GM21447 (cell line): ENCODE measurements around the gene SPDYE3.
"Not testable (repeated sequence)": the region's sequence is repeated elsewhere in the genome, so short reads cannot be mapped to it uniquely, and the experiment has no call there.

Experiments used
- ATAC-seq: cut with Tn5 transposase; IDR thresholded peaks from one replicate; pipeline ENCODE4 v1.9.1; 2021; ENCODE audit not compliant: unreplicated experiment

The SPDYE3 gene

DNA sequence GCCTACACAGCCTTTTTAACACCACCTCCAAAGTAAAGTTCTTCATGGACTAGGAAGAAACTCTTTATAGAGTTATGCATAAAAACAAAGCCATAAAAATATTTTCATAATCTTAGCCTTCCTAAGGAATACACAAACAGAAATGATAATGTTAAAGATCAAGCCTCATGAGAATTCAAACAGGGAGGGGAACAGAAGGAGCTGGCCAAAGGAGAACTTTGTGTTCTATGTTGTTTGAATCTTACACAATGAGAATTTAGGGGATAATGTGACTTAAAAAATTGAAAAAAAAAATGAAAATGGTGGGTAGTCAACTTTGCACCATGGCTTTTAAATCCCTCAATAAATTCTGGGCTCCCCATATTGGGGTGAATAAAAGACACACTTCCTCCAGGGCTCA, 41.3 kb downstream of the SPDYE3 start:
- no peak for ATAC-seq

GRCh38 chr7:100349757-100350156, 42.3 kb downstream of the SPDYE3 start:
- no peak for ATAC-seq

- ATAC-seq = no peak
These were observed 44.2 kb downstream of the SPDYE3 start for GRCh38 chr7:100351657-100352058.

GRCh38 chr7:100352230-100352781, 44.8 kb downstream of the SPDYE3 start:
- ATAC-seq = not testable (repeated sequence)

DNA sequence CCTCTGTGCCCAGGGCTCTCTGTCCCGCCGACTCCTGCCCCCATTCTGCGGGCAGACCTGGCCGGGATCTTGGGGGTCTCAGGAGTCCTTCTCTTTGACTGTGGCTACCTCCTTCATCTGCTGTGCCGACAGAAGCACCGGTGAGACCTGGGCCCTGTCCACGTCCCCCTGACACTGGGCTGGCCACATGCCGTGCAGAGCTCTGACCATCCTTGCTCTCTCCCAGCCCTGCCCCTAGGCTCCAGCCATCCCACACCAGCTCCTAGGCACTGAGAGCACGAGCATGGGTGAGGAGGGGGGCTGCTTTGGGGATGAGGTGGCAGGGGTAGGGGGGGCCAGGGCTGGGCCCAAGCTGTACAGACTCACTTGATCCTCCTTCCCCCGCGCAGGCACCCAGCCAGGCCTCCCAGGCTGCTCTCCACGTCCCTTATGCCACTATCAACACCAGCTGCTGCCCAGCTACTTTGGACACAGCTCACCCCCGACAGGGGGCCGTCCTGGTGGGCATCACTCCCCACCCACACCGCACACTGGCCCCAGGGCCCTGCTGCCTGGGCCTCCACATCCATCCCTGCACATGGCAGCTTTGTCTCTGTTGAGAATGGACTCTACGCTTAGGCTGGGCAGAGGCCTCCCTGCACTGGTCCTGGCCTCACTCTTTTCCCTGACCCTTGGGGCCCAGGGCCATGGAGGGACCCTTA, 45.6 kb downstream of the SPDYE3 start:
- no peak for ATAC-seq

- no peak for ATAC-seq
These were observed 46.3 kb downstream of the SPDYE3 start for GRCh38 chr7:100353685-100354330.

DNA sequence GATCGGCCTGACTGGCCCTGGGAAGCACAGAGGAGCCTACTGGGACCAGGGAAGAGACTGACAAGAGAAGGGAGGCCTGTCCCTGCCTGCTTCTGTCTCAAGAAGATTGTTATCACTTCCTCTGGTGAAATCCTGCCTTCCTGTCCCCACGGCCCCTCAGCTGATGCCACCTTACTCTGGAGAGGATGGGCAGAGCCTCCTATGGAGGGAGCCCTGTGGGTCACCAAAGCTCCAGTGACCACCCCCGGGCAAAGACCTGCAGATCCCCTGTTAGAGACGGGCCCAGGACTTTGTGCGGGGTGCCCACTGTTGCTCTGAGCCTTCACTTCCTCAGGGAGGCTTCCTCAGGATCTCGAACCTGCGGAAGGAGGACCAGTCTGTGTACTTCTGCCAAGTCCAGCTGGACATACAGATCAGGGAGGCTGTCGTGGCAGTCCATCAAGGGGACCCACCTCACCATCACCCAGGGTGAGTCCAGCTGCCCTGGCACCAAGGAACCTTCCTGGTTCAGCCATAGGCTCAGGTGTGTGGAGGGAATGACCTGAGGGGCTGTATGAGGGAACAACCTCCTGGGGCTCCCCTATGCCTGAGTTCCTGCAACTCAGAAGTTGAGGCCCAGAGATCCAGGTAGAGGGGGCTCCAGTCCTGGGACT, 49.0 kb downstream of the SPDYE3 start:
- ATAC-seq = no peak

DNA sequence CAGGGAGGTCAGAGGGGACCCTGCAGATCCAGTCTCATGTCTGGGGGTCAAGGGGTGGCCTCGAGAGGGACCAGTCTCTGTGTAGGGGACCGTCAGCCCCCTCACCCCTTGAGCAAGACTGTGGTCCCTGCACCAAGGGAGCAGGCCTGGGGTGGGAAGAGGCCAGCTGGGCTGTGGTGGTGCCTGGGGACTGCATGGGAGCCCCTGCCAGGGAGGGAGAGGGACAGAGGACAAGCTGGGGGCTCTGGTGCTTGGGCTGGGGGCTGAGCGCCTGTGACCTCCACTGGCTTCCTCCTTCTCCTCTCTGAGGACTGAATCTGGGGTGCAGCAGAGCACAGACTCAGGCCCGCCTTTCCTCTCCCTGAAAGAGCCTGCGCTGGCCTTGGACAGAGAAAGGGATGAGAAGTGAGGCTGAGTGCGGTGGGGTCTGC, 49.6 kb downstream of the SPDYE3 start:
- ATAC-seq = no peak

- ATAC-seq = no peak
These were observed 50.7 kb downstream of the SPDYE3 start, which contains the start of gene PILRB for GRCh38 chr7:100358027-100358856. PILRB (plus strand) TSS chr7:100358117; CDS start chr7:100358303, 186 bp downstream.

DNA sequence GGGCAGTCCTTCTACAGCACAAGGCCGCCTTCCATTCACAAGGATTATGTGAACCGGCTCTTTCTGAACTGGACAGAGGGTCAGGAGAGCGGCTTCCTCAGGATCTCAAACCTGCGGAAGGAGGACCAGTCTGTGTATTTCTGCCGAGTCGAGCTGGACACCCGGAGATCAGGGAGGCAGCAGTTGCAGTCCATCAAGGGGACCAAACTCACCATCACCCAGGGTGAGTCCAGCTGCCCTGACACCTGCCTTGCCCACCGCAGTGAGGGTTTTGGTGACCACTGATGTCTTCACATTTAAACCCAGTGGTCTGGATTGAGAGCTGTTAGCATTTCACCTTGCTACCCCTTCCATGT, 51.3 kb downstream of the SPDYE3 start:
- no peak for ATAC-seq

- no peak for ATAC-seq
These were observed 52.8 kb downstream of the SPDYE3 start for GRCh38 chr7:100360135-100360854.

DNA sequence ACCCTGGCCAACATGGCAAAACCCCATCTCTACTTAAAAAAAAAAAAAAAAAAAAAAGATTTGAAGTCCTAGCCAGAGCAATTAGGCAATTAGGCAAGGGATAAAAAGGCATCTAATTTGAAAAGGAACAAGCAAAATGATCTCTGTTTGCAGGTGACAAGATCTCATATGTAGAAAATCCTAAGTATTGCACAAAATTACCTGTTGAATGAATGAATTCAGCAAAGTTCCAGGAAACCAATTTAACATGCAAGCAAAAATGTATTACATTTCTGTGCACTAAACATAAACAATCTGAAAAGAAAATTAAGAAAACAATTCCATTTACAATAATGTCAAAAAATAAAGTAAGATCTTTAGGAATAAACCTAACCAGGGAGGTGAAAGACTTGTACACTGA, 55.6 kb downstream of the SPDYE3 start:
- no peak for ATAC-seq

- ATAC-seq = not testable (repeated sequence)
These were observed 56.3 kb downstream of the SPDYE3 start for GRCh38 chr7:100363797-100364196.

DNA sequence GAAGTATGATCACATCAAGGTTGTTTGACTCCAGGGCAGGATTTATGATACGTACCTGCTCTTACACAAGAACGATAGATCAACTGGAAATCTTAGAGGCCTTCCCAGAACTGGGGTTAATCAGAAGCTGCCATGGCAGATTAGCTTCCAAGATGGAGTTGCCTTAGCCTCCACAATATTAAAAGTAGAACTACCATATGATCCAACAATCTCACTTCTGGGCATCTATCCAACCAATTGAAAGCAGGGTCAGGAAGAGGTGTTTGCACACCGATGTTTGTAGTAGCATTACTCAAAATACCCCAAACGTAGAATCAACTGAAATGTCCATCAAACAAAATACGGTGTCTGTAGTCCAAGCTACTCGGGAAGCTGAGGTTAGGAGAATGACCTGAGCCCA, 57.0 kb downstream of the SPDYE3 start:
- no peak for ATAC-seq

- ATAC-seq = not testable (repeated sequence)
These were observed 58.5 kb downstream of the SPDYE3 start for GRCh38 chr7:100365998-100366367.

- no peak for ATAC-seq
These were observed 59.1 kb downstream of the SPDYE3 start for GRCh38 chr7:100366411-100367250.

DNA sequence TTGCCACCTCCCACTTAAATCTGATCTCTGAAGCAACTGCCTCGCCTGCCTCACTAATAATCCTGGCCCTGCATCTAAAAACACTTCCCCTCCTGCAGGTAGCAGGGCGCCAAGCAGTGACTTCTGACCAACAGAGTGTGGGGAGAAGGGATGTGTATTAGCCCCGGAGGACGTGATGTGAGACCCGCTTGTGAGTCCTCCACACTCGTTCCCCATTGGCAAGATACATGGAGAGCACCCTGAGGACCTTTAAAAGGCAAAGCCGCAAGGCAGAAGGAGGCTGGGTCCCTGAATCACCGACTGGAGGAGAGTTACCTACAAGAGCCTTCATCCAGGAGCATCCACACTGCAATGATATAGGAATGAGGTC, 59.7 kb downstream of the SPDYE3 start:
- ATAC-seq = no peak

- ATAC-seq = no peak
These were observed 60.4 kb downstream of the SPDYE3 start for GRCh38 chr7:100367676-100368613.
